Fibroblast of pulmonary artery (primary cell): Measurements from ENCODE around the gene MMP24OS.
"Not testable (repeated sequence)": the region's sequence is repeated elsewhere in the genome, so short reads cannot be mapped to it uniquely, and the experiment has no call there.

Experiments used
- DNase-seq: peaks from one replicate; pipeline ENCODE4 v3.0.0-alpha.2; 2010; ENCODE audit warnings: low read depth
- H3K4me3 ChIP-seq: replicated peaks from 2 replicates; pipeline ENCODE4 v1.5.1; 2011; ENCODE audit warnings: low read depth, mild to moderate bottlenecking, control low read depth, low read length, moderate library complexity
- TF ChIP-seq, protein P1 (sequence below): IDR thresholded peaks from 2 replicates; pipeline ENCODE4 v1.5.1; 2011; ENCODE audit warnings: mild to moderate bottlenecking, control low read depth, low read length, inconsistent platforms; ENCODE audit errors: missing control alignments

MMP24OS gene

DNA sequence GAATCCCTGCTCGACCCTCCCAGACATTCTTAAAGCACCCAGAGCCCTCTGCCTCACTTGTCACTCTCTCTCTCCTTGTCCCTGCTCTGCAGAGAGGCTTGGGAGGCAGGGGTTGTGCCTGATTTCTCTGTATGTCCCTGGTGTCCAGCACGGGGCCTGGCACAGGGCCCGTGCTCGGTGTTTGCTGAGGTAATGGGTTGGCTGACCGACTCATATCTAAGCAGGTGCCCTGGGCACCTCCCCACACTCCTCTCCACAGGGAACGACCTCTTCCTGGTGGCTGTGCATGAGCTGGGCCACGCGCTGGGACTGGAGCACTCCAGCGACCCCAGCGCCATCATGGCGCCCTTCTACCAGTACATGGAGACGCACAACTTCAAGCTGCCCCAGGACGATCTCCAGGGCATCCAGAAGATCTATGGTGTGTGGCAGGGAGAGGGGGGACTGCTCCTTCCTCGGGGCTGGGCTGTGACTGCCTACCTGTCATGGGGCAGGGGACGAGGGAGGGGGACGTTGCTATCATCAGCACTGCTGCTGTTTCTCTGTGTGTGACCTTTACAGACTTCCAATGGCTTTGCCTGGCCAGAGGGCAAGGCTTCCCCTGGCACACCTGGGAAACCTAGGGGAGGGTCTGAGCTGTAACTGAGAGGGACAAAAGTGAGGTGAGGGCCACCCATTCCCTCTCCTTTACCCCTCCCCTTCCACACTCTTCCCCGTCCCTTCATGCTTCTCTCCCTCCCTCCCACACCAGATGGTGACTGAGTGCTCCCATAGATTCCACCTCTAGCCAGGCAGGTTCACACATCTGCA is 14.2 kb downstream of the MMP24OS start:
- TF ChIP-seq, protein P1, sequence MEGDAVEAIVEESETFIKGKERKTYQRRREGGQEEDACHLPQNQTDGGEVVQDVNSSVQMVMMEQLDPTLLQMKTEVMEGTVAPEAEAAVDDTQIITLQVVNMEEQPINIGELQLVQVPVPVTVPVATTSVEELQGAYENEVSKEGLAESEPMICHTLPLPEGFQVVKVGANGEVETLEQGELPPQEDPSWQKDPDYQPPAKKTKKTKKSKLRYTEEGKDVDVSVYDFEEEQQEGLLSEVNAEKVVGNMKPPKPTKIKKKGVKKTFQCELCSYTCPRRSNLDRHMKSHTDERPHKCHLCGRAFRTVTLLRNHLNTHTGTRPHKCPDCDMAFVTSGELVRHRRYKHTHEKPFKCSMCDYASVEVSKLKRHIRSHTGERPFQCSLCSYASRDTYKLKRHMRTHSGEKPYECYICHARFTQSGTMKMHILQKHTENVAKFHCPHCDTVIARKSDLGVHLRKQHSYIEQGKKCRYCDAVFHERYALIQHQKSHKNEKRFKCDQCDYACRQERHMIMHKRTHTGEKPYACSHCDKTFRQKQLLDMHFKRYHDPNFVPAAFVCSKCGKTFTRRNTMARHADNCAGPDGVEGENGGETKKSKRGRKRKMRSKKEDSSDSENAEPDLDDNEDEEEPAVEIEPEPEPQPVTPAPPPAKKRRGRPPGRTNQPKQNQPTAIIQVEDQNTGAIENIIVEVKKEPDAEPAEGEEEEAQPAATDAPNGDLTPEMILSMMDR, result no peak
- no peak for DNase-seq
- no peak overlapping the region for H3K4me3 ChIP-seq

- not testable (repeated sequence) for H3K4me3 ChIP-seq
- peak; percentile 55 for DNase-seq
Measured at GRCh38 chr20:35262731-35263531, 15.0 kb downstream of the MMP24OS start.

GRCh38 chr20:35262321-35262720 is 15.6 kb downstream of the MMP24OS start:
- DNase-seq, H3K4me3 ChIP-seq: not testable (repeated sequence)

GRCh38 chr20:35260426-35260825 is 17.5 kb downstream of the MMP24OS start:
- no peak overlapping the region for H3K4me3 ChIP-seq
- DNase-seq, result no peak
- TF ChIP-seq, protein P1, result no peak

DNA sequence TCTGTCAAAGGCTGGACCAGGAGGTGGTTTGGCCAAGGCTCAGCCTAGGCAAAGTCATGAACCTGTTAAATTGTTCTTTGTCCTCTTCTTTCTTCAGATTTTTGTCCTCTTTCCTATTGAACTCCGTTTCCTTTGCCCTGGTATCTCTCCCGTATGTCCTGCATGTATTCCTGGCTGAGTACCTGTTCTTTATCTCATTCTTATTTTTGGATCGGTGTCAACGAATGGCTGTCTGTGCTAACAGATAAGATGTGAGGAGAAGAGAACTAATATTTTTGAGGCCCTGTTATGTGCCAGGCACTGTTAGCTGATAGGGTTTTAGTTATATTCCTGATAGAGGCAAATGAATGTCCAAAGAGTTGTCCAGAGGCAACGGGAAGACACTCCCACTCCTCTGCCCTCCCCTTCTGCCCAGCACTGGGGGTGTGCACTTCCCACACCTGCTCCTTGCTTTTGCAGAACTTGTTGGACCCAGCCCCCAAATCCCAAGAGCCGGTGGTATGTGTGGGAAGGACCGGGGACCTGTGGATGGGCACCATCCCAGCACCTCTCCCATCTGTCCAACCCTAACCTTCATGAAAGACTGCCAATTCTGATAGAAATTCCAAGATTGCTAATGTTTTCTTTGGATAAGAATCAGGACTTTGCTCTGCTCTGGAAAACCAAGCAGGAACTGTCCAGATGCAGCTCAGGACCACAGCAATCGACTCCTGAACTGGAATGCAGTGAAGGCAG is 20.6 kb downstream of the MMP24OS start:
- no peak overlapping the region for H3K4me3 ChIP-seq
- TF ChIP-seq, protein P1, result no peak
- DNase-seq, result no peak

DNA sequence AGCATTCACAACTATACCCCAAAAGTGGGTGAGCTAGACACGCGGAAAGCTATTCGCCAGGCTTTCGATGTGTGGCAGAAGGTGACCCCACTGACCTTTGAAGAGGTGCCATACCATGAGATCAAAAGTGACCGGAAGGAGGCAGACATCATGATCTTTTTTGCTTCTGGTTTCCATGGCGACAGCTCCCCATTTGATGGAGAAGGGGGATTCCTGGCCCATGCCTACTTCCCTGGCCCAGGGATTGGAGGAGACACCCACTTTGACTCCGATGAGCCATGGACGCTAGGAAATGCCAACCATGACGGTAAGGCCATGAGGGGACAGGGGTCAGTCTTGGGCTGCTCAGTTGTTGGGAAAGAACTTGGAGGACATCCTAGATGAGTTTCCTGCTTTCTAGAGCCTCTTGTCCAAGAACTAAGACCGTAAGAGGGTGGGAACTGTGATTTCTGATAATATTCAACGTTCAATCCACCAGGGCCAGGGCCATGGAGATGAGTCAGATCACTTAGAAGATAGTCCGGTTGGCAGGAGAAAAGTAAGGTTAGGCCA is 23.4 kb downstream of the MMP24OS start:
- H3K4me3 ChIP-seq, result no peak overlapping the region
- TF ChIP-seq, protein P1, result no peak

DNA sequence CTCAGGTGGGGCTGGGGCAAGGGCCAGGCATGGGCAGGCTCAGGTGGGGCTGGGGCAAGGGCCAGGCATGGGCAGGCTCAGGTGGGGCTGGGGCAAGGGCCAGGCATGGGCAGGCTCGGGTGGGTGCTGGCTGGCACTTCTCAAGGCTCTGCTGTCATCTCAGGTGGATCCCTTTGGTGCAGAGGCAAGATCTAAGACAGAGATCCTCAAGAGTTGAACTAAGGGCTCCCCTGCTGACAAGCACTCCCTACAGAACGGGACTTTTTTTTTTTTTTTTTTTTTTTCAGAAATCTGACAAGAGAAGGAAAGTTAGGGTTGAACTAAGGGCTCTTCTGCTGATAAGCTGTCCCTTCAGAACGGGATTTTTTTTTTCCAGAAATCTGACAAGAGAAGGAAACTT is 24.9 kb downstream of the MMP24OS start:
- H3K4me3 ChIP-seq, result no peak overlapping the region
- TF ChIP-seq, protein P1, result no peak
- DNase-seq, result no peak

More for the DNA sequence above, 23.4 kb downstream of the MMP24OS start:
- no peak for DNase-seq

GRCh38 chr20:35252598-35252997 is 25.3 kb downstream of the MMP24OS start:
- not testable (repeated sequence) for DNase-seq, H3K4me3 ChIP-seq
